ENCODE measurements around the gene DSCAM.
"Not testable (repeated sequence)": the region's sequence is repeated elsewhere in the genome, so short reads cannot be mapped to it uniquely, and the experiment has no call there.

The DSCAM gene, protein sequence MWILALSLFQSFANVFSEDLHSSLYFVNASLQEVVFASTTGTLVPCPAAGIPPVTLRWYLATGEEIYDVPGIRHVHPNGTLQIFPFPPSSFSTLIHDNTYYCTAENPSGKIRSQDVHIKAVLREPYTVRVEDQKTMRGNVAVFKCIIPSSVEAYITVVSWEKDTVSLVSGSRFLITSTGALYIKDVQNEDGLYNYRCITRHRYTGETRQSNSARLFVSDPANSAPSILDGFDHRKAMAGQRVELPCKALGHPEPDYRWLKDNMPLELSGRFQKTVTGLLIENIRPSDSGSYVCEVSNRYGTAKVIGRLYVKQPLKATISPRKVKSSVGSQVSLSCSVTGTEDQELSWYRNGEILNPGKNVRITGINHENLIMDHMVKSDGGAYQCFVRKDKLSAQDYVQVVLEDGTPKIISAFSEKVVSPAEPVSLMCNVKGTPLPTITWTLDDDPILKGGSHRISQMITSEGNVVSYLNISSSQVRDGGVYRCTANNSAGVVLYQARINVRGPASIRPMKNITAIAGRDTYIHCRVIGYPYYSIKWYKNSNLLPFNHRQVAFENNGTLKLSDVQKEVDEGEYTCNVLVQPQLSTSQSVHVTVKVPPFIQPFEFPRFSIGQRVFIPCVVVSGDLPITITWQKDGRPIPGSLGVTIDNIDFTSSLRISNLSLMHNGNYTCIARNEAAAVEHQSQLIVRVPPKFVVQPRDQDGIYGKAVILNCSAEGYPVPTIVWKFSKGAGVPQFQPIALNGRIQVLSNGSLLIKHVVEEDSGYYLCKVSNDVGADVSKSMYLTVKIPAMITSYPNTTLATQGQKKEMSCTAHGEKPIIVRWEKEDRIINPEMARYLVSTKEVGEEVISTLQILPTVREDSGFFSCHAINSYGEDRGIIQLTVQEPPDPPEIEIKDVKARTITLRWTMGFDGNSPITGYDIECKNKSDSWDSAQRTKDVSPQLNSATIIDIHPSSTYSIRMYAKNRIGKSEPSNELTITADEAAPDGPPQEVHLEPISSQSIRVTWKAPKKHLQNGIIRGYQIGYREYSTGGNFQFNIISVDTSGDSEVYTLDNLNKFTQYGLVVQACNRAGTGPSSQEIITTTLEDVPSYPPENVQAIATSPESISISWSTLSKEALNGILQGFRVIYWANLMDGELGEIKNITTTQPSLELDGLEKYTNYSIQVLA (N-terminal part only)

DNA sequence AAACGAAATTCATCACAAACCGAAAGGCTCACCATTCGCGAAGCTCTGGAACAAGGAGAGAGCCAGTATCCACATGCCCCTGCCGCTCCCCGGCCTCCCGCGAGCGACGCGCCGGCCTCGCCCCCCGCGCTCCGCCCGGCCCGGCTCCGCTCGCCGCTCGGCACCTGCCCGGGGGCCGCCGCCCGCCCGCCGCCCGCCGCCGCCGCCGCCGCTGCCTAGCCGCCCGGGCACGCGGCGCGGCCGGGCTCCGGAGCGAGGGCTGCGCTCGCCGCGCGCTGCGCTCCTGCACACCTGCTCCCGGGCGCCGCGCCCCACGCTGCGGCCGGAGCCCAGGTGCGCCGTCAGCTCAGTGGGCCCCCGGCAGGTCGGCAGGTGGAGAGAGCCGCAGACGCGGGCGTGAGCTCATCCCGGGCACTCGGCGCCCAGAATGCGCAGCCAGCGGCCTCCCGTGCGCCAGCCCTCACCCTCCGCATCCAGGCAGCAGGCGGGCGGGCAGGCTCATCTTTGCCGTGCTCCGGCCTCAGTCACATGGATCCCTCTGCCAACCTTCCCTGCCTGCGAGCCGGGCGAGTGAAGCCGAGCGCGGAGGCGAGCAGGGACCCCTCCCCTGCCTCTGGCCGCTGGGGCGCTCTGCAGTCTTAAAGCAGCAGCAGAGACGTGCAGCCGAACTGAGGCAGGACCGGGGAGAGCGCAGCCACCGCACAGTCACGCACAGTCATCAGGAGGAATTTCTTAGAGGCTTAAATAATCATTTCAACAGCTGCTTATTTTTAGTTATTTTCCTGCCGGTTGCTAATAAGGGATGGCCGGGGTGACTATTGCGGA is at the start of gene DSCAM:
TSS of gene DSCAM (minus strand) at position 572 of the 825 bp plus-strand sequence. CDS start at position 75, 497 bp downstream.
- no peak within 1 kb of the TSS for H3K9ac ChIP-seq (ENCODE audit: low read length in 5 of 5)
- H3K4me1 ChIP-seq (ENCODE audit: control insufficient read depth in 5 of 5, insufficient read depth in 5 of 5, low read length in 5 of 5) = peaks cover 0 to 3% (median 0%) of the 10 kb centered on the region in 5 donors
- H3K27me3 ChIP-seq (ENCODE audit: control insufficient read depth in 5 of 5, insufficient read depth in 4 of 5, low read length in 5 of 5) = peaks cover 23 to 34% (median 24%) of the 10 kb centered on the region in 5 donors
- H3K4me3 ChIP-seq (ENCODE audit: low read depth in 1 of 5, low read length in 5 of 5) = peak within 1 kb of the TSS in 1 of 5 donors; percentile 33
- no peaks in the 10 kb centered on the region for H3K36me3 ChIP-seq (ENCODE audit: control insufficient read depth in 5 of 5, insufficient read depth in 5 of 5, low read length in 5 of 5)
- peaks cover 0 to 2% (median 0%) of the 10 kb centered on the region in 5 donors for H3K9me3 ChIP-seq (ENCODE audit: control insufficient read depth in 5 of 5, low read length in 5 of 5)
- H3K27ac ChIP-seq (ENCODE audit: low read depth, low read length) = no peak within 1 kb of the TSS

DNA sequence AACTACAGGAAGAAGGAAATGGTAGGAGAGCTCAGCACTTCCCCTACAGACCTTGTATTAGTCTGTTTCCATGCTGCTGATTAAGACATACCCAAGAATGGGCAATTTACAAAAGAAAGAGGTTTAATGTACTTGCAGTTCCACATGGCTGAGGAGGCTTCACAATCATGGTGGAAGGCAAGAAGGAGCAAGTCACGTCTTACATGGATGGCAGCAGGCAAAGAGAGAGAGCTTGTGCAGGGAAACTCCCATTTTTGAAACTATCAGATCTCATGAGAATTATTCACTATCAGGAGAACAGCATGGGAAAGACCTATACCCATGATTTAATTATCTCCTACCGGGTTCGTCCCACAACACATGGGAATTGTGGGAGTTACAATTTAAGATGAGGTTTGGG is 48.7 kb upstream of the DSCAM start:
- not testable (repeated sequence) for H3K4me3 ChIP-seq (ENCODE audit: low read depth in 1 of 5, low read length in 5 of 5); H3K4me1 ChIP-seq (ENCODE audit: control insufficient read depth in 5 of 5, insufficient read depth in 5 of 5, low read length in 5 of 5); H3K9ac ChIP-seq (ENCODE audit: low read length in 5 of 5); H3K27me3 ChIP-seq (ENCODE audit: control insufficient read depth in 5 of 5, insufficient read depth in 4 of 5, low read length in 5 of 5); H3K27ac ChIP-seq (ENCODE audit: low read depth, low read length); H3K36me3 ChIP-seq (ENCODE audit: control insufficient read depth in 5 of 5, insufficient read depth in 5 of 5, low read length in 5 of 5)
- peaks cover 0 to 17% (median 8%) of the 10 kb centered on the region in 5 donors for H3K9me3 ChIP-seq (ENCODE audit: control insufficient read depth in 5 of 5, low read length in 5 of 5)

DNA sequence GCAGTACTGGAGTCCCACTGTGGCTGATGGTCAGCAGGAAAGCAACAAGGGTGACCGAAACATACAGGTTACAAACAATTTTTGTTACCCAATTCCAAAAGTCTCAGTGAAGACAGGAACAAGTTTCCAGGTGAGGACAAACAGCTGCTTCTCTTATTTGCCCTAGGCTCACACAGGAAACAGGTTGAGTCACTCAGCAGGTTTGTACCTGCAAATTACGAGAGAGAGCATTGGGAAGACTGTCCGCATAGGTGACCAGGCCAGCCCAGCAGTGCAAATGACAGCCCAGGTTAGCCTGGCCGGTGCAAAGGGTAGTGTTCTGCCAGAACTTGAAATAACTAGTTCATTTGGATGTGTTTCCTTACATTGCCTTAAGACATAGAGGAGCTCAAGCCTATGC is 40.0 kb upstream of the DSCAM start:
- Histone ChIP-seq H3K9me3 (ENCODE audit: control insufficient read depth in 5 of 5, low read length in 5 of 5) (no peaks in the 10 kb centered on the region), H3K4me3 (ENCODE audit: low read depth in 1 of 5, low read length in 5 of 5) (no peak overlapping the region), H3K4me1 (ENCODE audit: control insufficient read depth in 5 of 5, insufficient read depth in 5 of 5, low read length in 5 of 5) (no peaks in the 10 kb centered on the region), H3K9ac (ENCODE audit: low read length in 5 of 5) (no peak overlapping the region), H3K36me3 (ENCODE audit: control insufficient read depth in 5 of 5, insufficient read depth in 5 of 5, low read length in 5 of 5) (no peaks in the 10 kb centered on the region), H3K27me3 (ENCODE audit: control insufficient read depth in 5 of 5, insufficient read depth in 4 of 5, low read length in 5 of 5) (no peaks in the 10 kb centered on the region), H3K27ac (ENCODE audit: low read depth, low read length) (no peak overlapping the region)

DNA sequence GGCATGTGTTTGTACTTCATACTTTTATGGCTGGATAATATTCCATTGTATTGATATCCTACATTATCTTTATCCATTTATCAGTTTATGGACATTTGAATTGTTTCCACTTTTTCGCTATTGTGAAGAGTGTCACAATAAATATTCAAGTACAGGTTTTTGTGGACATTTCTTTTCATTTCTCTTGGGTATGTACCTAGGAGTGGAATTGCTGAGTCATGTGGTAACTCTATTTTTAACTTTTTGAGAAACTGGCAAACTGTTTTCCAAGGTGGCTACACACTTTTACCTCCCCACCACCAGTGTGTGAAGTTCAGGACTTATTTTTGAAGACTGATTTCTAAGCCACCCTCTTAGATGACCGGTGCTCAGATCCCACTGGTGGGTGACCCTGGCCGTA is 39.0 kb upstream of the DSCAM start:
- Histone ChIP-seq H3K9me3 (ENCODE audit: control insufficient read depth in 5 of 5, low read length in 5 of 5) (no peaks in the 10 kb centered on the region), H3K4me3 (ENCODE audit: low read depth in 1 of 5, low read length in 5 of 5) (no peak overlapping the region), H3K27ac (ENCODE audit: low read depth, low read length) (no peak overlapping the region), H3K9ac (ENCODE audit: low read length in 5 of 5) (no peak overlapping the region), H3K4me1 (ENCODE audit: control insufficient read depth in 5 of 5, insufficient read depth in 5 of 5, low read length in 5 of 5) (no peaks in the 10 kb centered on the region), H3K27me3 (ENCODE audit: control insufficient read depth in 5 of 5, insufficient read depth in 4 of 5, low read length in 5 of 5) (no peaks in the 10 kb centered on the region), H3K36me3 (ENCODE audit: control insufficient read depth in 5 of 5, insufficient read depth in 5 of 5, low read length in 5 of 5) (no peaks in the 10 kb centered on the region)

DNA sequence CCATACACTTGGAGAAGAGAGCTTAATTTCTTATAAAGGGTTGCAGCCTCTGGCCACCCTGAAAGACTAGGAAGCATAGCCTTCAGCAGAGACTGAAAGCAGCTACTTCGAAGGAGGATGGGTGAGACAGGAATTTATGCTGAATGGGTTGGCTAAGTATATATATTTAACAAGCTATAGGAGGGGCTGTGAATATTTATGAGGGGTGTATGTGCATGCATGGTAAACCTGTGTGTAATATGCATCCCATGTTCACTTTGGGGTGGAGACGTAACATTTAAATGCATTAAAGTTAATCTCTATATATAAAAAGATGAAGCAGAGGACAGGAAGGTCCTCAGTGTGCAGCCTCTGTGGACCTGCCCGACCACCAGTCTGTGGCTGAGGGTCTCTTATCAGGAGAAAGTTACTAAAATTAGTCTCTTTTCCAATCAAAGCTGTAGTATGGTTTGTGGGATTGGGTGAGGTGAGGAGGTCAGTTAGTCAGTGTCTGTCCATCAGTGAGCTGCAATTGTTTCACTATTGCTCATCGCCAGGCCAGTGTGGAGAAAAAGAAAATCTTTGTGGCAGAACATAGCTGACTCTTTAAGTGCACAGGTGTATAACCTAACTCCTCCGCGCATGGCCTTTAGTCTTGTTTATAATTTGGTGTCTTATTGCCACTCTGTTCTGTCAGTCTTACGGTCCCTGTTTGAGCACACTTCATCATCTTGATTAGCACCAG is 35.4 kb upstream of the DSCAM start:
- Histone ChIP-seq H3K9me3 (ENCODE audit: control insufficient read depth in 5 of 5, low read length in 5 of 5) (no peaks in the 10 kb centered on the region), H3K27me3 (ENCODE audit: control insufficient read depth in 5 of 5, insufficient read depth in 4 of 5, low read length in 5 of 5) (no peaks in the 10 kb centered on the region), H3K36me3 (ENCODE audit: control insufficient read depth in 5 of 5, insufficient read depth in 5 of 5, low read length in 5 of 5) (no peaks in the 10 kb centered on the region), H3K9ac (ENCODE audit: low read length in 5 of 5) (no peak overlapping the region), H3K4me1 (ENCODE audit: control insufficient read depth in 5 of 5, insufficient read depth in 5 of 5, low read length in 5 of 5) (no peaks in the 10 kb centered on the region), H3K27ac (ENCODE audit: low read depth, low read length) (no peak overlapping the region), H3K4me3 (ENCODE audit: low read depth in 1 of 5, low read length in 5 of 5) (no peak overlapping the region)

DNA sequence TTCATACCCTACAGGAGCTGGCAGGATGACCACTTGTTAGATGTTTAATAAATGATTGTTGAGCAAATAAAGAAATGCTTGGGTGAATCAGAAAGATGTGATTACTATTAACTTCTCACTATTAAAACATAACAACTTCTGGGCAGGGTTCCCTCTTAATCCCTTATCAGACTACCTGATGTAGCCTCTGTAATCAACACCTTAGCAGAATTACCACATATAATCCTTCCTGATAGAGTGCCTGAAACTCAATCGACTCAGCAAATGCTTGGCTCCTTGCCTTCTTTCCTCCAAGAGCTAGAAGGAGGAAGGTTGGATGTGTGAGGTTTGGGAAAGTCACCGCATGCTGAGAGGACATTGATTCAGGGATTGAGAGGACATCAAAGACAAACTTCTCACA is 34.8 kb upstream of the DSCAM start:
- Histone ChIP-seq H3K36me3 (ENCODE audit: control insufficient read depth in 5 of 5, insufficient read depth in 5 of 5, low read length in 5 of 5) (no peaks in the 10 kb centered on the region), H3K27me3 (ENCODE audit: control insufficient read depth in 5 of 5, insufficient read depth in 4 of 5, low read length in 5 of 5) (no peaks in the 10 kb centered on the region), H3K9me3 (ENCODE audit: control insufficient read depth in 5 of 5, low read length in 5 of 5) (no peaks in the 10 kb centered on the region), H3K9ac (ENCODE audit: low read length in 5 of 5) (no peak overlapping the region), H3K4me1 (ENCODE audit: control insufficient read depth in 5 of 5, insufficient read depth in 5 of 5, low read length in 5 of 5) (no peaks in the 10 kb centered on the region), H3K27ac (ENCODE audit: low read depth, low read length) (no peak overlapping the region), H3K4me3 (ENCODE audit: low read depth in 1 of 5, low read length in 5 of 5) (no peak overlapping the region)

DNA sequence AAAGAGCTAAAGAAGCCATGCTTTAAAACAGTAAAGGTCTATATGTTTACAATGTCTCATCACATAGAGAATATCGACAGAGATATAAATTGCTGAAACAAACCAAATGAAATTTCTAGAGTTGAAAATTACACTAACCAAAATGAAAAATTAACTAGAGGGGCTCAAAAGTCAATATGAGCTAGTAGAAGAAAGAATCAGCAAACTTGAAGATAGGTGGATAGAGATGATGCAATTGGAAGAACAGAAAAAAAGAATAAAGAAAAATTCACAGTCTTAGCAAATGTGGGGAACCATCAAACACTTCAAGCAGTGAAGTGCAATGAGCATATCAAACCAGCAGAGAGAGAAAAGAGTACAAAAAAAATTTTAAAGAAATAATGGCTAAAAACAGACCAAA is 24.1 kb upstream of the DSCAM start:
- Histone ChIP-seq H3K4me3 (ENCODE audit: low read depth in 1 of 5, low read length in 5 of 5) (no peak overlapping the region), H3K27me3 (ENCODE audit: control insufficient read depth in 5 of 5, insufficient read depth in 4 of 5, low read length in 5 of 5) (no peaks in the 10 kb centered on the region), H3K27ac (ENCODE audit: low read depth, low read length) (no peak overlapping the region), H3K9ac (ENCODE audit: low read length in 5 of 5) (no peak overlapping the region), H3K9me3 (ENCODE audit: control insufficient read depth in 5 of 5, low read length in 5 of 5) (peaks cover 0 to 6% (median 0%) of the 10 kb centered on the region in 5 donors), H3K4me1 (ENCODE audit: control insufficient read depth in 5 of 5, insufficient read depth in 5 of 5, low read length in 5 of 5) (no peaks in the 10 kb centered on the region), H3K36me3 (ENCODE audit: control insufficient read depth in 5 of 5, insufficient read depth in 5 of 5, low read length in 5 of 5) (no peaks in the 10 kb centered on the region)

DNA sequence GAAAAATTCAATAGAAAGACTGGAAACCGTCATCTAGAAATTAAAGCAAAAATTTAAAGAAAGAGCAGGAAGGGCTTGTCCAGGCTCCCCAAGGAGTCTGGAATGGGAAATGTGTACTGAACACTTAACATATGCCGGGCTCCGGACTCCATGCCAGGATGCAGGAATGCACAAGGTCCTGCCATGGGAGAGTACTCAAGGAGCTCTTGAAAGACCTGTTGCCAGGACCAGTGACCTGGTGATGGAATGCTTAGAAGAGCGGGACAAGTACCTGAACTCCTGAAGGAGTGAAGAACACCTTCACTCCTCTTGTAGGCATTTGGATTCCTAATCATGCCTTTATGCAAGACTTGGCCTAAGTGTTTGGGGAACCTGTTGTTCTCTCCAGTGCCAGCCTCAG is 16.9 kb upstream of the DSCAM start:
- Histone ChIP-seq H3K9me3 (ENCODE audit: control insufficient read depth in 5 of 5, low read length in 5 of 5) (peaks cover 0 to 12% (median 0%) of the 10 kb centered on the region in 5 donors), H3K4me3 (ENCODE audit: low read depth in 1 of 5, low read length in 5 of 5) (no peak overlapping the region), H3K36me3 (ENCODE audit: control insufficient read depth in 5 of 5, insufficient read depth in 5 of 5, low read length in 5 of 5) (no peaks in the 10 kb centered on the region), H3K9ac (ENCODE audit: low read length in 5 of 5) (no peak overlapping the region), H3K27me3 (ENCODE audit: control insufficient read depth in 5 of 5, insufficient read depth in 4 of 5, low read length in 5 of 5) (no peaks in the 10 kb centered on the region), H3K27ac (ENCODE audit: low read depth, low read length) (no peak overlapping the region), H3K4me1 (ENCODE audit: control insufficient read depth in 5 of 5, insufficient read depth in 5 of 5, low read length in 5 of 5) (no peaks in the 10 kb centered on the region)

DNA sequence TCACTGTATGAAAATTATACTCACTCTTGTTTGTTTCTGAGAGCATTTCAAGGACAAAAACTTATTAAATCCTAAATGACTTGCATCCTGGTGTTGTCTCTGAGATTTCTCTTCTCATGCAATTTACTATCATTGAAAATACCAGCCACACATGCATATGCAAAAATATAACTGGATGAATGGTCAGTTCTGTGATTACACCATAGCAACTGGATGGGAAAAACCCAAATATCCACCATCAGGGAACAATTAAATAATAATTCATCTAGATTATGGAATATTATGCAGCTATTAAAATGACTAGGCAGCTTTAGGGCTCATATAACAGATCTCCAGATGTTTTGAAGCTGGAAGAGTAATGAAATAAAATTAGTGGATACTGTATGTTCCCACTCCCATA is 11.6 kb upstream of the DSCAM start:
- Histone ChIP-seq H3K36me3 (ENCODE audit: control insufficient read depth in 5 of 5, insufficient read depth in 5 of 5, low read length in 5 of 5) (no peaks in the 10 kb centered on the region), H3K27me3 (ENCODE audit: control insufficient read depth in 5 of 5, insufficient read depth in 4 of 5, low read length in 5 of 5) (peaks cover 0 to 2% (median 0%) of the 10 kb centered on the region in 5 donors), H3K27ac (ENCODE audit: low read depth, low read length) (no peak overlapping the region), H3K9ac (ENCODE audit: low read length in 5 of 5) (no peak overlapping the region), H3K4me1 (ENCODE audit: control insufficient read depth in 5 of 5, insufficient read depth in 5 of 5, low read length in 5 of 5) (no peaks in the 10 kb centered on the region), H3K4me3 (ENCODE audit: low read depth in 1 of 5, low read length in 5 of 5) (no peak overlapping the region), H3K9me3 (ENCODE audit: control insufficient read depth in 5 of 5, low read length in 5 of 5) (peaks cover 0 to 15% (median 6%) of the 10 kb centered on the region in 5 donors)

Data from subcutaneous abdominal adipose tissue (tissue), 5 donors.